Osteoblast (primary cell): ENCODE measurements around the gene CYP4B1. TPM values are rescaled to one million over a fixed set of nuclear protein-coding genes. Genes with fewer than 3 reads are reported as not detected.

ENCODE experiments used
- DNase-seq: peaks from one replicate; pipeline ENCODE4 v3.0.0; 2011; ENCODE audit warnings: low spot score, mixed read lengths; ENCODE audit not compliant: insufficient read length; ENCODE audit errors: missing footprints
- H2AFZ ChIP-seq: 2 replicates; pipeline ENCODE4 v1.6.0; 2011; ENCODE audit warnings: mild to moderate bottlenecking, low read length
- H3K27ac ChIP-seq: 2 replicates; pipeline ENCODE4 v1.5.1; 2011; ENCODE audit warnings: mild to moderate bottlenecking, low read depth, low read length, moderate library complexity
- H3K27me3 ChIP-seq: 2 replicates; pipeline ENCODE4 v1.6.0; 2012; ENCODE audit warnings: mild to moderate bottlenecking, control low read depth, inconsistent platforms, low read length, moderate library complexity; ENCODE audit not compliant: insufficient read depth
- H3K36me3 ChIP-seq: 2 replicates; pipeline ENCODE4 v1.5.1; 2011; ENCODE audit warnings: mild to moderate bottlenecking, low read length, control low read depth, moderate library complexity; ENCODE audit not compliant: insufficient read depth
- H3K4me1 ChIP-seq: 2 replicates; pipeline ENCODE4 v1.5.1; 2011; ENCODE audit warnings: mild to moderate bottlenecking, low read length, control low read depth, moderate library complexity; ENCODE audit not compliant: insufficient read depth
- H3K4me2 ChIP-seq: 2 replicates; pipeline ENCODE4 v1.6.0; 2011; ENCODE audit warnings: mild to moderate bottlenecking, low read length; ENCODE audit not compliant: insufficient read depth
- H3K4me3 ChIP-seq: fragments of 200-600 bp; sonication (generic); 3 replicates; pipeline ENCODE4 v1.5.1; 2012; ENCODE audit warnings: mild to moderate bottlenecking, low read length, inconsistent platforms; ENCODE audit not compliant: insufficient read depth
- H3K79me2 ChIP-seq: 2 replicates; pipeline ENCODE4 v1.6.0; 2012; ENCODE audit warnings: mild to moderate bottlenecking, low read length, control low read depth, inconsistent platforms; ENCODE audit not compliant: insufficient read depth
- H3K9me3 ChIP-seq: 2 replicates; pipeline ENCODE4 v1.5.1; 2011; ENCODE audit warnings: low read depth, low read length, control low read depth
- H4K20me1 ChIP-seq: 2 replicates; pipeline ENCODE4 v1.6.0; 2012; ENCODE audit warnings: mild to moderate bottlenecking, low read length, control low read depth; ENCODE audit not compliant: insufficient read depth
- CTCF ChIP-seq: IDR thresholded peaks from 2 replicates; pipeline ENCODE4 v1.5.1; 2011; ENCODE audit warnings: mild to moderate bottlenecking, low read depth, low read length, moderate library complexity; ENCODE audit errors: extremely low read depth
- total RNA-seq: library from RNA; depleted of rRNA; stranded (reverse); fragments of >200 nt; gene quantifications from 2 replicates; pipeline ENCODE4 v1.2.3, GENCODE V29; 2012

Gene CYP4B1
- total RNA-seq, 1 donor = not detected

- Histone ChIP-seq H3K27ac (no peak overlapping the region), H3K27me3 (no peaks in the 10 kb centered on the region), H3K9me3 (no peaks in the 10 kb centered on the region), H3K4me2 (no peak overlapping the region), H3K36me3 (no peaks in the 10 kb centered on the region), H2AFZ (no peak overlapping the region), H3K4me3 (no peak overlapping the region), H3K4me1 (no peaks in the 10 kb centered on the region), H3K79me2 (no peaks in the 10 kb centered on the region), H4K20me1 (no peaks in the 10 kb centered on the region)
- no peak for DNase-seq
- no peak for TF ChIP-seq CTCF
Observed at GRCh38 chr1:46810596-46810995, 11.8 kb downstream of the CYP4B1 start.

GRCh38 chr1:46811053-46811452, 12.2 kb downstream of the CYP4B1 start:
- Histone ChIP-seq H3K4me2 (no peak overlapping the region), H2AFZ (no peak overlapping the region), H3K36me3 (no peaks in the 10 kb centered on the region), H3K79me2 (no peaks in the 10 kb centered on the region), H4K20me1 (no peaks in the 10 kb centered on the region), H3K27ac (no peak overlapping the region), H3K4me1 (no peaks in the 10 kb centered on the region), H3K4me3 (no peak overlapping the region), H3K27me3 (no peaks in the 10 kb centered on the region), H3K9me3 (no peaks in the 10 kb centered on the region)
- no peak for DNase-seq
- no peak for TF ChIP-seq CTCF

- Histone ChIP-seq H3K27ac (no peak overlapping the region), H4K20me1 (no peaks in the 10 kb centered on the region), H3K4me3 (no peak overlapping the region), H3K27me3 (no peaks in the 10 kb centered on the region), H3K79me2 (no peaks in the 10 kb centered on the region), H2AFZ (no peak overlapping the region), H3K4me2 (no peak overlapping the region), H3K9me3 (no peaks in the 10 kb centered on the region), H3K36me3 (no peaks in the 10 kb centered on the region), H3K4me1 (no peaks in the 10 kb centered on the region)
- no peak for DNase-seq
- no peak for TF ChIP-seq CTCF
Observed at GRCh38 chr1:46812065-46812963, 13.5 kb downstream of the CYP4B1 start.

GRCh38 chr1:46812996-46813857, 14.4 kb downstream of the CYP4B1 start:
- no peaks in the 10 kb centered on the region for H3K27me3 ChIP-seq
- no peak for TF ChIP-seq CTCF

More at GRCh38 chr1:46812996-46813857, 14.4 kb downstream of the CYP4B1 start:
- Histone ChIP-seq H3K4me3 (no peak overlapping the region), H3K27ac (no peak overlapping the region), H3K4me1 (no peaks in the 10 kb centered on the region), H3K79me2 (no peaks in the 10 kb centered on the region), H3K36me3 (no peaks in the 10 kb centered on the region), H4K20me1 (no peaks in the 10 kb centered on the region), H2AFZ (no peak overlapping the region), H3K9me3 (no peaks in the 10 kb centered on the region), H3K4me2 (no peak overlapping the region)
- DNase-seq = no peak
